A673 (cell line): ENCODE results near the gene PI16. TPM values are rescaled to one million over a fixed set of nuclear protein-coding genes. Genes with fewer than 3 reads are reported as not detected.

Source experiments
- BruUV-seq: library from RNA; stranded (reverse); fragments of 400-500 nt; replicated peaks from 2 replicates; lab custom pipeline; 2021; lab: Mats Ljungman, UMichigan
- CTCF ChIA-PET: fragments of 300-600 bp; sonication (Branson Sonifier 250); formaldehyde crosslinking; loops from one replicate; lab custom pipeline; 2022; ENCODE audit warnings: antibody characterized with exemption; lab: Charles Lee
- POLR2A ChIA-PET: fragments of 300-600 bp; sonication (Branson Sonifier 250); formaldehyde crosslinking; loops from one replicate; lab custom pipeline; 2022; ENCODE audit warnings: antibody characterized with exemption; ENCODE audit not compliant: low non-redundant PET; lab: Charles Lee
- DNase-seq: peaks from one replicate; pipeline ENCODE4 v3.0.0-alpha.2; 2015; ENCODE audit warnings: low spot score
- H3K27ac ChIP-seq: fragments of 200-600 bp; sonication (generic); 2 replicates; pipeline ENCODE4 v1.5.1; 2016; ENCODE audit warnings: mixed run types, low read depth, mild to moderate bottlenecking, mixed read lengths, antibody characterized with exemption, low read length; ENCODE audit not compliant: poor library complexity, severe bottlenecking
- H3K27me3 ChIP-seq: fragments of 200-600 bp; sonication (generic); replicated peaks from 2 replicates; pipeline ENCODE4 v1.6.1; 2017; ENCODE audit warnings: mixed run types, low read depth, mild to moderate bottlenecking, mixed read lengths, antibody characterized with exemption, low read length; ENCODE audit not compliant: insufficient read depth, poor library complexity
- H3K36me3 ChIP-seq: fragments of 200-600 bp; sonication (generic); 2 replicates; pipeline ENCODE4 v1.6.1; 2016; ENCODE audit warnings: mixed run types, mild to moderate bottlenecking, mixed read lengths, antibody characterized with exemption, low read length; ENCODE audit not compliant: insufficient read depth, poor library complexity, severe bottlenecking
- H3K4me1 ChIP-seq: fragments of 200-600 bp; sonication (generic); 2 replicates; pipeline ENCODE4 v1.6.1; 2017; ENCODE audit warnings: mixed run types, mild to moderate bottlenecking, mixed read lengths, antibody characterized with exemption, low read length; ENCODE audit not compliant: insufficient read depth, poor library complexity, severe bottlenecking
- H3K4me3 ChIP-seq: fragments of 200-600 bp; sonication (generic); 2 replicates; pipeline ENCODE4 v1.5.1; 2016; ENCODE audit warnings: low read depth, mixed run types, mild to moderate bottlenecking, mixed read lengths, low read length; ENCODE audit not compliant: poor library complexity, severe bottlenecking
- H3K9me3 ChIP-seq: fragments of 200-600 bp; sonication (generic); 2 replicates; pipeline ENCODE4 v1.6.1; 2016; ENCODE audit warnings: mixed run types, low read depth, mild to moderate bottlenecking, mixed read lengths, antibody characterized with exemption, low read length; ENCODE audit not compliant: poor library complexity, severe bottlenecking
- CTCF ChIP-seq: fragments of 300-800, 200-600 bp; sonication (generic); conservative IDR thresholded peaks from 2 replicates; pipeline ENCODE4 v1.5.1; 2017; ENCODE audit warnings: low read depth, mild to moderate bottlenecking, antibody characterized with exemption, low read length, moderate library complexity, mixed read lengths
- EZH2 ChIP-seq: fragments of 200-600 bp; sonication (generic); IDR thresholded peaks from 2 replicates; pipeline ENCODE4 v1.6.1; 2017; ENCODE audit warnings: borderline replicate concordance, low read depth, mild to moderate bottlenecking, mixed read lengths, antibody characterized with exemption, low read length; ENCODE audit not compliant: poor library complexity, severe bottlenecking
- intact Hi-C: fragments of 100-400 bp; cut with micrococcal nuclease; formaldehyde crosslinking; loops from one replicate; pipeline ENCODE4 v1.10.0; 2022; ENCODE audit not compliant: unreplicated experiment
- total RNA-seq: library from RNA; stranded (reverse); gene quantifications from 2 replicates; pipeline ENCODE4 v1.2.3, GENCODE V29; 2021

PI16 gene
- total RNA-seq, 1 experiment from 2014 or later = not detected

- H3K27me3 ChIP-seq = no peaks in the 10 kb centered on the region
- H3K36me3 ChIP-seq = peaks cover 6% of the 10 kb centered on the region
- H3K4me1 ChIP-seq = no peaks in the 10 kb centered on the region
- no peaks in the 10 kb centered on the region for H3K9me3 ChIP-seq
- H3K4me3 ChIP-seq = no peak overlapping the region
- no peak for TF ChIP-seq CTCF
- TF ChIP-seq EZH2 = no peak
- no peak for DNase-seq
- H3K27ac ChIP-seq = no peak overlapping the region
- no TSS peak for BruUV-seq
- CTCF ChIA-PET = no interaction called here
- intact Hi-C loops = no loop called here
- POLR2A ChIA-PET = no interaction called here
These were observed 34.5 kb upstream of the PI16 start for GRCh38 chr6:36920049-36920448.

- no TSS peak for BruUV-seq
- H3K27me3 ChIP-seq = no peaks in the 10 kb centered on the region
- intact Hi-C loops = no loop called here
- no peaks in the 10 kb centered on the region for H3K9me3 ChIP-seq
- POLR2A ChIA-PET = no interaction called here
- no peak overlapping the region for H3K4me3 ChIP-seq
- H3K4me1 ChIP-seq = no peaks in the 10 kb centered on the region
- TF ChIP-seq EZH2 (no peak), CTCF (no peak)
- DNase-seq = no peak
- H3K36me3 ChIP-seq = peaks cover 3% of the 10 kb centered on the region
- CTCF ChIA-PET = no interaction called here
- no peak overlapping the region for H3K27ac ChIP-seq
These were observed 34.0 kb upstream of the PI16 start for GRCh38 chr6:36920546-36920945.

GRCh38 chr6:36924131-36924530, 30.4 kb upstream of the PI16 start:
- Histone ChIP-seq H3K4me1 (no peaks in the 10 kb centered on the region), H3K36me3 (no peaks in the 10 kb centered on the region), H3K4me3 (no peak overlapping the region), H3K27me3 (no peaks in the 10 kb centered on the region), H3K27ac (no peak overlapping the region), H3K9me3 (no peaks in the 10 kb centered on the region)
- no peak for DNase-seq
- intact Hi-C loops = no loop called here
- no peak for TF ChIP-seq CTCF
- no peak for TF ChIP-seq EZH2
- POLR2A ChIA-PET = no interaction called here
- BruUV-seq = no TSS peak
- CTCF ChIA-PET = no interaction called here
